Subcutaneous abdominal adipose tissue (tissue), 5 donors: ENCODE results near the gene OR52N1.

Experiments
- H3K27ac ChIP-seq: one replicate; pipeline ENCODE4 v1.7.0; 2013; ENCODE audit warnings: low read depth, mild to moderate bottlenecking, inconsistent platforms, low read length, moderate library complexity
- H3K27me3 ChIP-seq, 5 donors: one replicate each; pipeline ENCODE4 v1.7.0; 2013; ENCODE audit warnings: low read length in 5 of 5, inconsistent platforms in 1 of 5; ENCODE audit not compliant: control insufficient read depth in 5 of 5, insufficient read depth in 4 of 5
- H3K36me3 ChIP-seq, 5 donors: one replicate each; pipeline ENCODE4 v1.7.0; 2013; ENCODE audit warnings: low read length in 5 of 5; ENCODE audit not compliant: control insufficient read depth in 5 of 5, insufficient read depth in 5 of 5
- H3K4me1 ChIP-seq, 5 donors: one replicate each; pipeline ENCODE4 v1.7.0; 2013; ENCODE audit warnings: low read length in 5 of 5, mild to moderate bottlenecking in 3 of 5, moderate library complexity in 1 of 5; ENCODE audit not compliant: control insufficient read depth in 5 of 5, insufficient read depth in 5 of 5
- H3K4me3 ChIP-seq, 5 donors: one replicate each; pipeline ENCODE4 v1.7.0; 2013; ENCODE audit warnings: low read length in 5 of 5, low read depth in 1 of 5
- H3K9ac ChIP-seq, 5 donors: one replicate each; pipeline ENCODE4 v1.7.0; 2013; ENCODE audit warnings: low read length in 5 of 5, mild to moderate bottlenecking in 4 of 5, moderate library complexity in 3 of 5
- H3K9me3 ChIP-seq, 5 donors: one replicate each; pipeline ENCODE4 v1.7.0; 2013; ENCODE audit warnings: low read length in 5 of 5; ENCODE audit not compliant: control insufficient read depth in 5 of 5
- donor health status: healthy.
- donor health status: healthy.
- donor health status: healthy.
- donor health status: healthy.
- donor health status: healthy.

Gene OR52N1

DNA sequence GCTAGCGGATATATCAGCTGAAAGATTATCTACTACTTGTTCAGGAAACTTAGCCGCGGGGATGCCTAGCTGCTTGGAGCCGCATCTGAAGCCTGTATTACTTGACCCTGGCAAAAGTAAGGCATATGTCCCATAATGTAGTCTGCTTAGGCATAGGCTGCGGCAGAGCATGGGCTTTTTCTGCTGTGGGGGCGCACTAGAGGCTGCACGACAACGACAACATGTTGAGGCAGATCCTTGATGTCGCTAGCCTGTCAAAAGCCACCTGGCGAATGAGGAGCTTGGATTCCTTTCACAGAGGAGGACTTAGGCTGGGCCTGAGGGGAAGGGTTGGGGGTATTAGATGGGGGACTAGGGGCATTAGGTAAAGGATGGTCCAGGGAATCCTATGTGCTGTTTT is 16.5 kb upstream of the OR52N1 start:
- Histone ChIP-seq H3K9ac (no peak overlapping the region), H3K27me3 (no peaks in the 10 kb centered on the region), H3K9me3 (peaks cover 0 to 5% (median 0%) of the 10 kb centered on the region in 5 donors), H3K4me1 (peaks cover 1 to 12% (median 12%) of the 10 kb centered on the region in 5 donors), H3K36me3 (no peaks in the 10 kb centered on the region), H3K27ac (no peak overlapping the region), H3K4me3 (no peak overlapping the region)

DNA sequence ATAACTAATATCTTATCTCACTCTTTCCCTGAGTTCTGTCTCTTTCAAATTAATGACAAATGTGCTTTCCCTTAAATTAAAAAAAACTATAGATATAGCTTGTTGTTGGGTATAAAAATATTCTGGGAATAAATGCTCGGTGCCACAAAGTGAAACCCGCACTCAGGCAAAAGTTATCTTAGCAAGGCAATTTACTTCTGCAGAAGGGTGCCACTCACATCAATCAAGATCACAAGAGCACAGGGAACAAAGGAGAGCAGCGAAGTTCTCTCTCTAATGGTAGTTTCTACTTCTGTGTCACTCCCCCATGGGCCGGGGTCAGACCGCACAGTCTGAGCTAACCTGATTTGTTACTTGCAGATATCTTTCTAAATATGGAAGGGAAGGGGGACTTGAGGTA is 12.9 kb upstream of the OR52N1 start:
- H3K27me3 ChIP-seq = no peaks in the 10 kb centered on the region
- H3K9ac ChIP-seq = no peak overlapping the region
- no peaks in the 10 kb centered on the region for H3K36me3 ChIP-seq
- H3K27ac ChIP-seq = no peak overlapping the region
- H3K9me3 ChIP-seq = peaks cover 0 to 5% (median 0%) of the 10 kb centered on the region in 5 donors
- no peak overlapping the region for H3K4me3 ChIP-seq
- H3K4me1 ChIP-seq = peaks cover 0 to 10% (median 8%) of the 10 kb centered on the region in 5 donors

DNA sequence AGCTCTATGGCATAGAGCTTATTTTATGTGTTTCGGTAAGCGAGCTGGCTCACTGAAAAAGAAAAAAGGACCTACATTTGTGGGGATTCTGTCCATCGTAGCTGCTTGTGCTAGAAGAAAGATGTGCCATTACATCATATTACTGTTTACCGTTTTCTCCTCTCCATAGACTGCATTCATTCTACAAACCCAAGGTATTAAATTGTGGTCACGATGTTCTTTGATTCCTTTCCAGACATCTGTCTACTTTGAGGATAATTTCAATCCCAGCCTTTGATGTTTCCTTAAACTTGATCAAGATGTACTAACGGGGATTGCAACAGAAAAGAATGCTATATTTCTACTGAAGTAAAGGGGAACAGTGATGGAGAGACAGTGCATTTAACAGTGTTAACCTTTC is 5.5 kb upstream of the OR52N1 start:
- Histone ChIP-seq H3K36me3 (no peaks in the 10 kb centered on the region), H3K9me3 (no peaks in the 10 kb centered on the region), H3K4me1 (no peaks in the 10 kb centered on the region), H3K27ac (no peak overlapping the region), H3K9ac (no peak overlapping the region), H3K27me3 (no peaks in the 10 kb centered on the region), H3K4me3 (no peak overlapping the region)

- Histone ChIP-seq H3K27ac (no peak within 1 kb of the TSS), H3K4me1 (no peaks in the 10 kb centered on the region), H3K9me3 (no peaks in the 10 kb centered on the region), H3K4me3 (no peak within 1 kb of the TSS), H3K9ac (no peak within 1 kb of the TSS), H3K36me3 (no peaks in the 10 kb centered on the region), H3K27me3 (no peaks in the 10 kb centered on the region)
Measured at GRCh38 chr11:5783255-5783654, 7.8 kb downstream of the OR52N1 start, which contains the start of gene OR52N5. OR52N5 (minus strand) TSS chr11:5783355; CDS start chr11:5778634, 4,721 bp downstream.

DNA sequence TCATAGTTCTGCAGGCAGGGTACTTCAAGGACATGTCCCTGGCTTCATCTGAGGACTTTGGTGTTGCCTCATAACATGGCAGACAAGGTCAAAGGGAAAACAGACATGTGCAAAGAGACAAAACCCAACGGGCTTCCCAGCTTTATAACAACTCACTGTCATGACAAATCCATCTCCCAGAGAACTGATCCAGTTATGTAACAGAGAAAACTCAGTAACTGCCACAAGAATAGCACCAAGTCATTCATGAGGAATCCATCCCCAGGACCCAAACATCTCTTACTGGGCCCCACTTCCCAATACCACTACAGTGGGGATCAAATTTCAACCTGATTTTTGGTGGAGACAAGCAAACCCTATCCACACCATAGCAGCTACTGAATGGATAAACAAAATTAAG is 24.0 kb downstream of the OR52N1 start:
- H3K36me3 ChIP-seq = no peaks in the 10 kb centered on the region
- no peaks in the 10 kb centered on the region for H3K9me3 ChIP-seq
- H3K4me3 ChIP-seq = no peak overlapping the region
- H3K9ac ChIP-seq = no peak overlapping the region
- no peaks in the 10 kb centered on the region for H3K27me3 ChIP-seq
- H3K27ac ChIP-seq = no peak overlapping the region
- H3K4me1 ChIP-seq = no peaks in the 10 kb centered on the region

DNA sequence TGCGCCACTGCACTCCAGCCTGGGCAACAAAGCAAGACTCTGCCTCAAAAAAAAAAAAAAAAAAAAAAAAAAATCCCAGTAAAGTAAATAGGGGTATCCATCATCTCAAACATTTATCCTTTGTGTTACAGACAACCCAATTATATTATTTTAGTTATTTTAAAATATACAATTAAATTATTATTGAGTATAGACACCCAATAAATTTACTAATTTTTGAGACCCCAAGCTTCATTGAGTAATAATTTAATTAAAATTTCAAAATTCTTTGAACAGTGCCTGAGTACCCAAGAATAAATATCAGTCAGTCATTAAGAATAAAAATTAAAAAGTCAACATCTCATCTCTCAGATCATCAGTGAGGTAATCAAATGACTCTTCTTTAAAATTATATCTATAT is 37.1 kb downstream of the OR52N1 start, which contains the start of gene OR52N4:
OR52N4 (plus strand) TSS at position 301 of the 400 bp plus-strand sequence. CDS start 498 bp downstream, outside the sequence.
- no peaks in the 10 kb centered on the region for H3K27me3 ChIP-seq
- no peaks in the 10 kb centered on the region for H3K4me1 ChIP-seq
- H3K27ac ChIP-seq = no peak within 1 kb of the TSS
- no peak within 1 kb of the TSS for H3K9ac ChIP-seq
- H3K9me3 ChIP-seq = no peaks in the 10 kb centered on the region
- H3K36me3 ChIP-seq = no peaks in the 10 kb centered on the region
- no peak within 1 kb of the TSS for H3K4me3 ChIP-seq

DNA sequence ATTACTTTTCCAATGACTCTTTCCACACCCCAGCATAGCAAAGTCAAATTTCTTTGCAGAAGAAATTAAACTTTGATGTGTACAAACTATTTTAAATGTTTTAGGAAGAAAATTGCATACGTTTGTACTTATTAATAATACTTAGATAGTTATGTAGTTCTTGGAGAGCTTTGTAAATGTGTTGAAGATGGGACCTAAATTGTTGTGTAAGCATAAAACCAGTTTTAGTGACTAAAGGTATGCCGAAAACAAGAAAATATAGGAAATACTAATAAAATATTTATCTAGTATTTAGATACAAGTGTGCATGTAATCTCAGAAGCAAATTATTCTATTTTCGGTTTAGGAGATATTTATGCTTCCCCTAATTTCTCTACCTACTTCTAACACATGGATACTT is 41.2 kb downstream of the OR52N1 start:
- H3K36me3 ChIP-seq = no peaks in the 10 kb centered on the region
- no peaks in the 10 kb centered on the region for H3K4me1 ChIP-seq
- no peaks in the 10 kb centered on the region for H3K27me3 ChIP-seq
- no peak overlapping the region for H3K4me3 ChIP-seq
- H3K27ac ChIP-seq = no peak overlapping the region
- H3K9ac ChIP-seq = no peak overlapping the region
- no peaks in the 10 kb centered on the region for H3K9me3 ChIP-seq

DNA sequence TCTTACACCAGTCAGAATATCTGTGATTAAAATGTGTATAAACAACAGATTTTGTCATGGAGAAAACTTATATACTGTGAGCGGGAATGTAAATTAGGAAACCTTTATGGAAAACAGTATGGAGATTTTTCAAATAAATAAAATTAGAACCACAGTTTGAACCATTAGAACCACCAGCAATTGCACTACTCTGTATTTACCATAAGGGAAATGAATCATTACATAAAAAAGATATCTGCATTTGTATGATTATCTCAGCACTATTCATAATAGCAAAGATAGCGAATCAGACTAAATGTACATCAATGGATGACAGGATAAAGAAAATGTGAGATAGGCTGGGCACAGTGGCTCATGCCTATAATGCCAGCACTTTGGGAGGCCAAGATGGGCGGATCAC is 44.5 kb downstream of the OR52N1 start:
- H3K9ac ChIP-seq = no peak overlapping the region
- H3K36me3 ChIP-seq = no peaks in the 10 kb centered on the region
- H3K4me3 ChIP-seq = no peak overlapping the region
- peaks cover 0 to 7% (median 1%) of the 10 kb centered on the region in 5 donors for H3K9me3 ChIP-seq
- H3K4me1 ChIP-seq = no peaks in the 10 kb centered on the region
- H3K27me3 ChIP-seq = no peaks in the 10 kb centered on the region
- no peak overlapping the region for H3K27ac ChIP-seq

DNA sequence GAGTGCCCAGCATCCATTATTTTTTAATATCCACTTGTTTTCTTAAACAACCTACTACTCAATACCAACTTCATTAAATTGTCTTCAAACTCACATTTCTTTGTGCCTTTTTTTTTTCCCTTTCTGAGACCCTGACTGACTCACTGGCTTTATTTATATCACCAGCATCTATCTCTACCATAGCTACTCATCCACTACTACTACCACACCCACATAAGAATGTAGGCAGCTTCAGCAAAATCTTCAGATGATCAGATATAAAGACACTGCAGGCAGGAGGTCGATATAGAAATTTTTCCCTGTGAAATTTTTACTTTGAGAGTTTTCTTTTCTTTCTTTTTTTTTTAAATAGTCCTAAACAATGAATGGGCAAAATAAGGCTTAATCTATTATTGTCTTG is 52.6 kb downstream of the OR52N1 start:
- Histone ChIP-seq H3K4me3 (no peak overlapping the region), H3K9ac (no peak overlapping the region), H3K27ac (no peak overlapping the region), H3K36me3 (no peaks in the 10 kb centered on the region), H3K27me3 (peaks cover 0 to 2% (median 0%) of the 10 kb centered on the region in 5 donors), H3K9me3 (peaks cover 0 to 11% (median 5%) of the 10 kb centered on the region in 5 donors), H3K4me1 (no peaks in the 10 kb centered on the region)

DNA sequence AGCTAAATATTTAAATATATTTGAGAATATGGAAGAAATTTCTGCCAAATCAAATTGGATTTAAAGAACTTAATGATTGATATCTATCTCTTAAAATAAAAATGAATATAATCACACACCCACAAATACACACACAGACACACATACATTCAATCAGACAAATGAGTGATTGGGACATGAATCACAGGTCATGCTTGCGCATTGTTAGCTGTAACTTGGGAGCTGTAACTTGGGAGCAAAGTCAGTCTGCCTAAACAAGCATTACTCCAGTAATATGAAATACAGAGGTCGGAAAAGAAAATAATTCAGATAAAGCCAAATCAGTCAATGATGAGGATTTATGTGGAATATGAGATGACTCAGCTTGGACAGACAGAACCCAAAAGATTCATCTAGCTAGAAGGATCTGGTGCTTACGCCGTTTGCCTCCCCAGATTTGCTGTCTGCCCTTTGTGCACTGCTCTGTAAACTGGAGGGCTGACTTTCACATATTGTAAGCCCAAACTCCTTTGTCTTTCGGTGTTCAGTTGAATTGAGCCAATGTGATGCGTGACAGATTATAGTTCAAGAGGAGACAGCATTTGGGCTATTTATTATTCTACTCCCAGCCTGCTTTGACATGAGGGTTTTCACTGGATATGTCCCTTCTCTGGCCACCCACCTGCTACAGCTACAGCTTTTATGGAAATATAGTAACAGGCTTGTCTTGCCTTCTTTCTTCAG is 53.2 kb downstream of the OR52N1 start:
- Histone ChIP-seq H3K27me3 (peaks cover 0 to 2% (median 0%) of the 10 kb centered on the region in 5 donors), H3K4me1 (no peaks in the 10 kb centered on the region), H3K4me3 (no peak overlapping the region), H3K9me3 (peaks cover 0 to 7% (median 5%) of the 10 kb centered on the region in 5 donors), H3K27ac (no peak overlapping the region), H3K9ac (no peak overlapping the region), H3K36me3 (no peaks in the 10 kb centered on the region)
